MCF 10A (cell line): ENCODE data around the gene TPT1. TPM values are rescaled to one million over a fixed set of nuclear protein-coding genes. Genes with fewer than 3 reads are reported as not detected.

ENCODE experiments used
- BruUV-seq: library from RNA; stranded (reverse); fragments of 400-500 nt; replicated peaks from 2 replicates; lab custom pipeline; 2021; lab: Mats Ljungman, UMichigan
- CTCF ChIA-PET: fragments of 300-600 bp; sonication (Branson Sonifier 250); formaldehyde crosslinking; extraction: SDS; loops from one replicate; lab custom pipeline; 2021; ENCODE audit warnings: antibody characterized with exemption, inconsistent platforms; lab: Yijun Ruan, JAX
- POLR2A ChIA-PET: fragments of 300-600, 350-650 bp; sonication (Branson Sonifier 250); formaldehyde crosslinking; extraction: SDS; loops from one replicate; lab custom pipeline; 2020; ENCODE audit warnings: antibody characterized with exemption, inconsistent platforms; lab: Yijun Ruan, JAX
- DNase-seq: peaks from one replicate; pipeline ENCODE4 v3.0.0-alpha.2; 2018; ENCODE audit not compliant: unreplicated experiment
- H3K27ac Mint-ChIP-seq: one replicate; pipeline ENCODE4 v1.8.0; 2022; ENCODE audit warnings: mild to moderate bottlenecking, low read depth, mixed read lengths; ENCODE audit not compliant: unreplicated experiment
- H3K27me3 Mint-ChIP-seq: one replicate; pipeline ENCODE4 v1.8.0; 2022; ENCODE audit warnings: mixed read lengths; ENCODE audit not compliant: insufficient read depth, unreplicated experiment
- H3K36me3 Mint-ChIP-seq: one replicate; pipeline ENCODE4 v1.8.0; 2022; ENCODE audit warnings: mild to moderate bottlenecking, moderate library complexity, mixed read lengths; ENCODE audit not compliant: insufficient read depth, unreplicated experiment
- H3K4me1 Mint-ChIP-seq: one replicate; pipeline ENCODE4 v1.8.0; 2022; ENCODE audit warnings: mixed read lengths; ENCODE audit not compliant: insufficient read depth, unreplicated experiment
- H3K4me3 Mint-ChIP-seq: one replicate; pipeline ENCODE4 v1.8.0; 2022; ENCODE audit warnings: mild to moderate bottlenecking, moderate library complexity, mixed read lengths; ENCODE audit not compliant: unreplicated experiment
- H3K9me3 Mint-ChIP-seq: one replicate; pipeline ENCODE4 v1.8.0; 2022; ENCODE audit warnings: mixed read lengths; ENCODE audit not compliant: unreplicated experiment
- intact Hi-C: fragments of 100-400 bp; cut with micrococcal nuclease; formaldehyde crosslinking; loops from 2 replicates; pipeline ENCODE4 v1.14.1; 2022
- total RNA-seq: library from RNA; stranded (reverse); gene quantifications from 2 replicates; pipeline ENCODE4 v1.2.3, GENCODE V29; 2022
- TF ChIP-seq, protein P1 (sequence below): fragments of 200-600 bp; IDR thresholded peaks from one replicate; pipeline ENCODE4 v1.8.0; 2022; ENCODE audit warnings: antibody characterized with exemption, mild to moderate bottlenecking; ENCODE audit not compliant: unreplicated experiment

TPT1 gene
- total RNA-seq, 1 experiment from 2014 or later = 4,896 TPM

DNA sequence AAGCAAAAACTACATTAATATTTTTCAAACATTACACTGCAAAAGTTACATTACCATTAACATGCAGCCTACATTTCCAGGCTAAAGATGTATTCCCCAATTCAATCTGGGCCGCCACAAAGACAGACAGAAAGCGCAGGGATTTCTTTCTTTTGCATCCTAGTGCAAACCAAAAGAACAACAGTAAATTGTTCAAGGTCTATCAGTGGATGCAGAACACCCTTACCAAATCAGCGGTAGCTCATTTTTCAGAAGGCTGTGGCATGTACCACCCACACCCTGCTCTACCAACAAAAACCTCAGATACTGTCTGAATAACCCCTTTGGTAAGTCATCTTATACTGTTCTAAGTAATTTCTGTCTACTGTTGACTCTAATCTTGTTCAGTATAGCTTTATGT is 3.6 kb downstream of the TPT1 start:
- no peak overlapping the region for H3K27ac Mint-ChIP-seq
- peaks cover 57% of the 10 kb centered on the region for H3K4me1 Mint-ChIP-seq

DNA sequence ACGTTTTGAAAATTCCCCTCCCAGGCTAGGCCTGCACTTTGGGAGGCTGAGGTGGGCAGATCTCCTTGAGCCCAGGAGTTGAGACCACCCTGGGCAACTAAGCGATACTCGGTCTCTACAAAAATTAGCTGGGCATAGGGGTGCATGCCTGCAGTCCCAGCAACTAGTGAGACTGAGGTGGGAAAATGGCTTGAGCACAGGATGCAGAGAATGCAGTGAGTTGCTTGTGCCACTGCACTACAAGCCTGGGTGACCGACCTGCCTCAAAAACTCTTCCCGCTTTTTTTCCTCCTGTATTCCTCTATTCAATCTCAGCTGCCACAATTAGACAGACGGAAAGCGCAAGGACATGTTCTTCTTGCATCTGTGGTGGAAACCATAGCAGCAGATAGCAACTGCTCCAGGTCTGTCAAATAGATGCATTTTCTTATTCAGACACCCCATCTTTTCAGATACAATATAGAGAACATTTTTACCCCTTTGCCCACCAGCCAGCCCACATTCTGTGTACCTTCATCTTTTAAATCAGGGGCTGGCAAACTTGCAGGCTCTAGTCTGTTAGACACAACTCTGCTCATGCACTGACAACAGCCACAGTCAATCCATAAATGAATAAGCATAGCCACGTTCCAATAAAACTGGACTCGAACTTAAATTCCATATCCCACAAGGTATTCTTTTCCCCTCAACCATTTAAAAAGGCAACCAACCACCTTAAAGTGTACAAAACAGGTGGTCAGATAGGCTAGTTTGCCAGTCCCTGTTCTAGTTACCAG is 4.8 kb downstream of the TPT1 start:
- intact Hi-C loops = no loop called here
- Mint-ChIP-seq H3K4me3 (peak overlapping the region; percentile 89), H3K9me3 (no peaks in the 10 kb centered on the region), H3K27ac (peak overlapping the region; percentile 0), H3K27me3 (no peaks in the 10 kb centered on the region), H3K4me1 (peaks cover 64% of the 10 kb centered on the region), H3K36me3 (peaks cover 80% of the 10 kb centered on the region)
- BruUV-seq = no TSS peak
- TF ChIP-seq, protein P1, sequence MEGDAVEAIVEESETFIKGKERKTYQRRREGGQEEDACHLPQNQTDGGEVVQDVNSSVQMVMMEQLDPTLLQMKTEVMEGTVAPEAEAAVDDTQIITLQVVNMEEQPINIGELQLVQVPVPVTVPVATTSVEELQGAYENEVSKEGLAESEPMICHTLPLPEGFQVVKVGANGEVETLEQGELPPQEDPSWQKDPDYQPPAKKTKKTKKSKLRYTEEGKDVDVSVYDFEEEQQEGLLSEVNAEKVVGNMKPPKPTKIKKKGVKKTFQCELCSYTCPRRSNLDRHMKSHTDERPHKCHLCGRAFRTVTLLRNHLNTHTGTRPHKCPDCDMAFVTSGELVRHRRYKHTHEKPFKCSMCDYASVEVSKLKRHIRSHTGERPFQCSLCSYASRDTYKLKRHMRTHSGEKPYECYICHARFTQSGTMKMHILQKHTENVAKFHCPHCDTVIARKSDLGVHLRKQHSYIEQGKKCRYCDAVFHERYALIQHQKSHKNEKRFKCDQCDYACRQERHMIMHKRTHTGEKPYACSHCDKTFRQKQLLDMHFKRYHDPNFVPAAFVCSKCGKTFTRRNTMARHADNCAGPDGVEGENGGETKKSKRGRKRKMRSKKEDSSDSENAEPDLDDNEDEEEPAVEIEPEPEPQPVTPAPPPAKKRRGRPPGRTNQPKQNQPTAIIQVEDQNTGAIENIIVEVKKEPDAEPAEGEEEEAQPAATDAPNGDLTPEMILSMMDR = no peak
- ChIA-PET POLR2A (interaction anchor here (1.1 to 1.6 kb wide), 4 partner anchors 11 to 97 kb away, joined by 3 to 5 read pairs (median 4); no protein-coding TSS in a partner anchor), CTCF (no interaction called here)
- no peak for DNase-seq

More for the DNA sequence above, 3.6 kb downstream of the TPT1 start:
- TF ChIP-seq, protein P1 = no peak
- Mint-ChIP-seq H3K36me3 (peaks cover 82% of the 10 kb centered on the region), H3K27me3 (no peaks in the 10 kb centered on the region), H3K9me3 (no peaks in the 10 kb centered on the region), H3K4me3 (peak overlapping the region; percentile 89)
- CTCF ChIA-PET = interaction anchor here (0.5 to 1.2 kb wide), 3 partner anchors 15 to 82 kb away, joined by 3 read pairs; no protein-coding TSS in a partner anchor
- BruUV-seq = no TSS peak
- POLR2A ChIA-PET = interaction anchor here (0.6 to 1.6 kb wide), 5 partner anchors 12 to 504 kb away, joined by 3 to 5 read pairs (median 3); no protein-coding TSS in a partner anchor
- intact Hi-C loops = no loop called here
- DNase-seq = no peak

DNA sequence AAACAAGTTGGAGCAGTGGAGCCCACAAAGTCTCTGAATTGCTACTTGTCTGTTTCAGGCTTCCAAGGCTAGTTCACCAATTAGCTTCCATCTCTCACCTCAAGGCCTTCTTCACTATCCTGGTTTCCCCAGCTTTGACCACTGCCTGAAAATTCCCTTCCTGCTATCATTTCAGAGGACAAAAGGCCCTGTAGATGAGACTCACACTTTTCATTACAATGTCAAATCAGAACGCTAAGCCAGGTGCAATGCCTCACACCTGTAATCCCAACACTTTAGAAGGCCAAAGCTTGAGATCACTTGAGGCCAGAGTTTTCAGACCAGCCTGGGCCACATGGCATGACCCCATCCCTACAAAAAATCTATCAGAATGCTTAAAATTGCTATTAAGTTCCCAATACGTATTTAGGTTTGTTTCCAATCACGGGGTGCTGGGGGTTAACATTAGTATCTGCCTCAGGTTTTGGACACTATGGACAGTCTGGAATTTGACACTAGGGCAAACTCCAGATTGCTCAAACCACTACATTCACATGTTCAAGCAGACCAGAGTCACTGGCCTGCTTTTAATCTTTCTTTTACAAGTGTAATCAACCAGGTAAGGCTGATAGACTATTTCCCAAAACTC is 5.5 kb downstream of the TPT1 start:
- no peaks in the 10 kb centered on the region for H3K9me3 Mint-ChIP-seq
- H3K36me3 Mint-ChIP-seq = peaks cover 73% of the 10 kb centered on the region
- ChIA-PET CTCF (interaction anchor here (0.8 kb wide), 1 partner anchor 36 kb away, joined by 3 read pairs; no protein-coding TSS in a partner anchor), POLR2A (interaction anchor here (0.8 to 1.7 kb wide), 6 partner anchors 9 to 31 kb away, joined by 3 to 6 read pairs (median 3); no protein-coding TSS in a partner anchor)
- intact Hi-C loops = no loop called here
- peaks cover 68% of the 10 kb centered on the region for H3K4me1 Mint-ChIP-seq
- TF ChIP-seq, protein P1 = no peak
- no peak overlapping the region for H3K4me3 Mint-ChIP-seq
- no TSS peak for BruUV-seq
- no peaks in the 10 kb centered on the region for H3K27me3 Mint-ChIP-seq
- DNase-seq = no peak
- peak overlapping the region; percentile 0 for H3K27ac Mint-ChIP-seq
